Measurements from ENCODE around the gene LINC01488. TPM values are rescaled to one million over a fixed set of nuclear protein-coding genes. Genes with fewer than 3 reads are reported as not detected.

The LINC01488 gene
- total and polyA plus RNA-seq, 10 of the 15 experiments (the other 5 are each of a cell fraction or from before 2014, with no cell fraction given) = not detected

DNA sequence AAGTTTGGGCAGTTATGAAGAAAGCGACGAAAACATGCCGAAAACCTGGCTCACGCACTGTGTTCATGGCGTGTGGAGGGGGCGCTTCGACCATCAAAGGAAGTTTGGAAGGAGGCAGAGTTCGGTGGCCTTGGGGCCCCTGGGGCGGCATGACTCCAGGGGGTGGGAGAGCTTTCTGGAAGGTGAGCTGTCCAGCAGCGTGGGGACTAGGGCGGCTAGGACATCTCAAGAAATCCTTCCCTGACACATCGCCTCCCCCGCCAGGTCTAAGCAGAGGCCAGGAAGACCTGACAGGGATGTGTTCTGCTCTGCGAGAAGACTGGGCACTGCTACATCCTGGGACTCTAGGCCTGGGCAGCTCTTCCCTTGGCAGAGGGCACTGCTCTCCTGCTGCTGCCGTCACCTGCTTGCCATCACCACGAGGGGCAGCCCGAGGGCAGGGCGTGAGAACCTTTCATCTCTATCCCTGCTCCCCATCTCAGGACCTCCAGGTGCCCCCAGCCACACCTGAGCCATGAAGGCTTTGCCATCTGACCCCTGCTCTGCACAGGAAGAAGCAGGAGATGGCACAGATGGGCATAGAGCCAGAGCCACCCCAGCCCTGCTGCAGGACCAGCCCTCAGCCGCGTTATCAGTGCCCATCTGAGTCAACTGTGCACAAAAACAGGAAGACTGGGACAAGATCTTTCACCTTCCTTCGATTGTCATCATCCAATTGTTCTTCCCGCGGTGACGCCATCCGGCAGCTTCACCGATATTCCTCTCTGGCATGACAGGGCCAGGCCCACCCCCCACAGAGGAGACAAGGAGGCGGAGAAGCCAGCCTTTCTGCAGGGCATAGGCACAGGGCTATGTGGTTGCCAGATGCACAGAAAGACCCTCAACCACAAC, 12.7 kb downstream of the LINC01488 start:
- no peak for FAIRE-seq
- TF ChIP-seq SUPT20H (IDR thresholded peaks at IDR 0.05; ENCODE audit: borderline replicate concordance, control insufficient read depth, low read depth, low read length) = no peak
- TF ChIP-seq NR2F1 (conservative IDR thresholded peaks at IDR 0.05) = no peak
- TF ChIP-seq TCF12 (IDR thresholded peaks at IDR 0.05; ENCODE audit: low read depth, low read length) = no peak
- TF ChIP-seq USF2 (IDR thresholded peaks at IDR 0.05; ENCODE audit: borderline replicate concordance, low read depth, low read length) = no peak
- TF ChIP-seq, protein P1, sequence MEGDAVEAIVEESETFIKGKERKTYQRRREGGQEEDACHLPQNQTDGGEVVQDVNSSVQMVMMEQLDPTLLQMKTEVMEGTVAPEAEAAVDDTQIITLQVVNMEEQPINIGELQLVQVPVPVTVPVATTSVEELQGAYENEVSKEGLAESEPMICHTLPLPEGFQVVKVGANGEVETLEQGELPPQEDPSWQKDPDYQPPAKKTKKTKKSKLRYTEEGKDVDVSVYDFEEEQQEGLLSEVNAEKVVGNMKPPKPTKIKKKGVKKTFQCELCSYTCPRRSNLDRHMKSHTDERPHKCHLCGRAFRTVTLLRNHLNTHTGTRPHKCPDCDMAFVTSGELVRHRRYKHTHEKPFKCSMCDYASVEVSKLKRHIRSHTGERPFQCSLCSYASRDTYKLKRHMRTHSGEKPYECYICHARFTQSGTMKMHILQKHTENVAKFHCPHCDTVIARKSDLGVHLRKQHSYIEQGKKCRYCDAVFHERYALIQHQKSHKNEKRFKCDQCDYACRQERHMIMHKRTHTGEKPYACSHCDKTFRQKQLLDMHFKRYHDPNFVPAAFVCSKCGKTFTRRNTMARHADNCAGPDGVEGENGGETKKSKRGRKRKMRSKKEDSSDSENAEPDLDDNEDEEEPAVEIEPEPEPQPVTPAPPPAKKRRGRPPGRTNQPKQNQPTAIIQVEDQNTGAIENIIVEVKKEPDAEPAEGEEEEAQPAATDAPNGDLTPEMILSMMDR (IDR thresholded peaks at IDR 0.05 in 2 of 3, conservative IDR thresholded peaks at IDR 0.05 in 1 of 3; ENCODE audit: control insufficient read depth in 2 of 3, extremely low read depth in 1 of 3, insufficient read depth in 1 of 3, low read depth in 3 of 3, low read length in 3 of 3) = no peak
- TF ChIP-seq POLR2A (IDR thresholded peaks at IDR 0.05; ENCODE audit: low read depth, low read length) = no peak
- TF ChIP-seq KLF5 (IDR thresholded peaks at IDR 0.05; ENCODE audit: partially characterized antibody) = no peak
- TF ChIP-seq, protein P2, sequence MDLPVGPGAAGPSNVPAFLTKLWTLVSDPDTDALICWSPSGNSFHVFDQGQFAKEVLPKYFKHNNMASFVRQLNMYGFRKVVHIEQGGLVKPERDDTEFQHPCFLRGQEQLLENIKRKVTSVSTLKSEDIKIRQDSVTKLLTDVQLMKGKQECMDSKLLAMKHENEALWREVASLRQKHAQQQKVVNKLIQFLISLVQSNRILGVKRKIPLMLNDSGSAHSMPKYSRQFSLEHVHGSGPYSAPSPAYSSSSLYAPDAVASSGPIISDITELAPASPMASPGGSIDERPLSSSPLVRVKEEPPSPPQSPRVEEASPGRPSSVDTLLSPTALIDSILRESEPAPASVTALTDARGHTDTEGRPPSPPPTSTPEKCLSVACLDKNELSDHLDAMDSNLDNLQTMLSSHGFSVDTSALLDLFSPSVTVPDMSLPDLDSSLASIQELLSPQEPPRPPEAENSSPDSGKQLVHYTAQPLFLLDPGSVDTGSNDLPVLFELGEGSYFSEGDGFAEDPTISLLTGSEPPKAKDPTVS (IDR thresholded peaks at IDR 0.05; ENCODE audit: low read depth, low read length) = no peak
- TF ChIP-seq CBFB (IDR thresholded peaks at IDR 0.05; ENCODE audit: low read depth) = no peak
- DNase-seq (ENCODE audit: low read depth, low spot score) = no peak
- ChIA-PET SMC1A (ENCODE audit: uncharacterized antibody, unreplicated experiment) (no interaction called here), POLR2A (no interaction called here), RAD21 (ENCODE audit: unreplicated experiment) (no interaction called here), CTCF (no interaction called here)
- no peak for ATAC-seq
- BruUV-seq (replicated peaks) = no TSS peak
- no peak overlapping the region for H3K4me3 ChIP-seq
- H3K4me1 ChIP-seq (ENCODE audit: control insufficient read depth, insufficient read depth, low read length) = no peaks in the 10 kb centered on the region
- in situ Hi-C loops (cut with MboI) (no loop called here), intact Hi-C loops (cut with micrococcal nuclease; ENCODE audit: unreplicated experiment) (no loop called here)
- no peak overlapping the region for H3K4me2 ChIP-seq (ENCODE audit: control insufficient read depth, insufficient read depth)
- H3K79me2 ChIP-seq (ENCODE audit: control insufficient read depth, insufficient read depth, low read length) = no peaks in the 10 kb centered on the region
- no peaks in the 10 kb centered on the region; a peak in 1 of 4 replicates for H3K27me3 ChIP-seq (replicated peaks in 1 of 2; ENCODE audit: control insufficient read depth in 2 of 2, insufficient read depth in 2 of 2, low read length in 1 of 2)
- 55% methylated on average over 27 of the region's 27 CpGs for WGBS (ENCODE audit: insufficient coverage, insufficient replicate concordance, low lambda C conversion rate, missing lambda C conversion rate)
- H3K36me3 ChIP-seq (ENCODE audit: control insufficient read depth in 2 of 2, insufficient read depth in 2 of 2, low read length in 1 of 2) = no peaks in the 10 kb centered on the region
- H3K9ac ChIP-seq (ENCODE audit: control insufficient read depth, insufficient read depth, low read length) = no peak overlapping the region
- H3K9me3 ChIP-seq (replicated peaks; ENCODE audit: control insufficient read depth, insufficient read depth, low read length) = no peaks in the 10 kb centered on the region
- no peaks in the 10 kb centered on the region; the same call in 1 of the 2 replicates for H4K20me1 ChIP-seq (ENCODE audit: control insufficient read depth, insufficient read depth)
- H3K27ac ChIP-seq (ENCODE audit: control insufficient read depth, insufficient read depth) = no peak overlapping the region
- H2AFZ ChIP-seq (ENCODE audit: control insufficient read depth, low read depth, low read length) = no peak overlapping the region
